ENCODE measurements around the gene AKR1B1.

AKR1B1 gene

DNA sequence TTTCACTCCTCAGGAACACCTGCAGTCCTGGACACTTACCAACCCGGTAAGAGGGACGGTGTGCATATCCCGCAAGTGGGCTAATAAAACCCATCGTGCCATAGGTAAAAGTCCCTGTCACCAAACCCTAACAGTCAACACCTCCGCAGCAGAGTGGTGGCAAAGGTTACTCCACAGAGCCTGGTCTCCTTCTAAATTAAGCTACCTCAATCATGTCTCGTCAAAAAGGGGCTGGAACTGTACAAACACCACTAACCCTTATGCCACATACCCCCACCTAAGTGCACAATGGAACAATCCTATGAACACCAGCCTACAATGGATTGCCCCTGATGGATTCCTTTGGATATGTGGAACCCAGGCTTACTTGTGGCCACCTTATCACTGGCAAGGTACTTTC lies 9.6 kb upstream of the AKR1B1 start:
- DNase-seq, result no peak

DNA sequence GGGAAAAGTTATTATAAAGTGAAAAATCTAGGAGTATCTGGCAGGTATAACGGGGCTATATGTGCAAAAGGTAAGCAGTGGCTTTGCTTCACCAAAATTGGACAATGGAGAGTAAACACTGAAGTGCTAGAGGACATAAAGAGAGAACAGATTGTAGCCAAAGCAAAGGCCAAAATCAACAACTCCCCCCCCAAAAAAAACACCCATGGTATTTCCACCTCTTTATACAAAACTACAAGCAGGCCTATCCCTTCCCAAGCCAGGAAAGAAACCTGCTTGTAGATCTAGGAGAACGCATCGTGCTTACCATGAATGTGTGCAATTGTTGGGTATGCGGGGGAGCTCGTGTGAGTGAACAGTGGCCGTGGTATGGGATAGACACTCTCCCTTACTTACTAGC lies 9.2 kb upstream of the AKR1B1 start:
- DNase-seq, result no peak

DNA sequence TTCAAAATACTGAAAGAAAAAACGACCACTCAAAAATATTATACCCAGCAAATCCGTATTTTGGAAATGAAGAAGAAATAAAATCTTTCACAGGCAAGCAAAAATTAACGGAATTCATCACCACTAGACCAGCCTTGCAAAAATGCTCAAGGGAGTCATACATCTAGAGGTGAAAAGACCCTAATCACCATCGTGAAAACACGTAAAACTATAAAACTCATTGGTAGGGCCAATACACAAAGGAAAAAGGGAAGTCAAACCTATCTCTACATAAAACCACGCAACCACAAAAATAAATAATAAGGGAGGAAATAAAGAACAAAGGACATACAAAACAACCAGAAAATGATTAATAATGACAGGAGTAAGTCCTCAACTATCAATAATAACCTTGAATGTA lies 6.6 kb upstream of the AKR1B1 start:
- no peak for DNase-seq

DNA sequence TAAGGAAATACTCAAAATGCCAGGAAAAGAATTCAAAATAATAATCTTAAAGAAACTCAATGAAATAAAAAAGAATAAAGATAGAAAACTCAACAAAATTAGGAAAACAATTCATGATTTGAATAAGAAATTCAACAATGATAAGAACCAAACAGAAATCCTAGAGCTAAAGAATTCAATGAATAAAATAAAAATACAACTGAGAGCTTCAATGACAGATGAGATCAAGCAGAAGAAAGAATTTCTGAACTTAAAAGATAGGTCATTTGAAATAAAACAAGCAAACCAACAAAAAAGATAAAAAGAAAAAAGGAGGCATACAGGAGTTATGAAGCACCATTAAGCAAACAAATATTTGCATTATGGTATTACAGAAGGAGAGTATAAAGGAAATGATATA lies 5.6 kb upstream of the AKR1B1 start:
- no peak for DNase-seq

DNA sequence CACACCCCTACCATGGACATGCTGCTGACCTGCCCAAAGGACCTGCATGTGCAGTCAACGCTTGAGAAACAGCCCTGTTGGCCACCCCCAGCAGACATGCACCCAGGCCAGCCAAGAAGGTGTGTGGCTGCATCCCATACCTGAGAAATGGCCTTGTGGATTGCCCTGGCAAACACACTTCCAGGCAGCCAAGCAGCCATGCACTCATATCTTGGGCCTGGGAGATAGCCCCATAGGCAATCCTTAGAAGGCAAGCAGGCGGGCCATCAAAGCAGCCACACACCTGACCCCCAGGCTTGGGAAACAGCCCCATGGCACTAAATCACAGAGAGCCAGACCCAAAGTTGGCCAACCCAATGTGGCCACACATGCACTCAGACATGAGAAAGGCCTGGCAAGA lies 4.9 kb upstream of the AKR1B1 start:
- DNase-seq, result no peak

DNA sequence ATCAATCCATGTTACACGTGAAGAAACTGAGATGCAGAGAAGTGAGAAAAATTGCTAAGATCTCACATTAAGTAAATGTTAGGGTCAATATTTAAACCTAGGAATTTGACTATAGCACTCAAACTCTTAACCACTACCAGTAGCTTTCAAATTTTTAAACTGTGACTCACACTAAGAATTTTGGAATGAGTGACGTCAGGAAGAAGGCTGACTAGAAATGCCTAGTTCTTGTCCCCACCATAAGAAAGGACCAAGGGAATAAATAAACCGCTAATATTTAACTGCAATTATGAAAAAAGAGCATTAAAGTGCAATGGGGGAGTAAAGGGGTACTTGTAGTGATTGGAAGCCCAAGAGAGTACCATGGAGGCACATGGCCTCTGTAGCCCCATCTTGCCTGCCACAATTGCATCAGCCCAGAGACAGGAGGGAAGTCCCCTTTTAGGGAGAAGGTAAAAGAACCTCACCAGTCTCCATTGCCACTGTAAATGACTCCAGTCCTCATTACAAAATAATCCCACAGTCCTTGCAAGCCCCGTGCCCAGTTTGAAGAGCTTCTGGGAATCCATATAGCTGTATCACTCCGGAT lies 3.5 kb upstream of the AKR1B1 start:
- DNase-seq, result no peak

DNA sequence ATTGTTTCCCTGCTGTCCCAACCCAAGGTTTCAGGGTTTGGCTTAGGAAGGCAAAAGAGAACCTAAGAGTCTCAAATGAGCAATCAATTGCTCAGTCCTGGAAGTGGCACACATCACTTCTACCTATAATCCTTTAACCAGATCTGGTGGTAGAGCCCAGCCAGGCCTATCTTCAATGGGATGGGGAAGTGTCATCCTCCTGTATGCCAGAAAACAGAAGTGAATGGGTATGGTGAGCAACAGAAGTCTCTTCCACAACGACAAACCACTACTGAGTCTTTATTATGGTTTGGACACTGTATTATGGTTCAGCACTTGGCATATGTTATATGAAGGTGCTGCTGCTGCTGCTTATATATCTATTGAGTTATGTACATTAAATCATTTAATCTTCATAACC lies 3.0 kb upstream of the AKR1B1 start:
- DNase-seq, result no peak

DNA sequence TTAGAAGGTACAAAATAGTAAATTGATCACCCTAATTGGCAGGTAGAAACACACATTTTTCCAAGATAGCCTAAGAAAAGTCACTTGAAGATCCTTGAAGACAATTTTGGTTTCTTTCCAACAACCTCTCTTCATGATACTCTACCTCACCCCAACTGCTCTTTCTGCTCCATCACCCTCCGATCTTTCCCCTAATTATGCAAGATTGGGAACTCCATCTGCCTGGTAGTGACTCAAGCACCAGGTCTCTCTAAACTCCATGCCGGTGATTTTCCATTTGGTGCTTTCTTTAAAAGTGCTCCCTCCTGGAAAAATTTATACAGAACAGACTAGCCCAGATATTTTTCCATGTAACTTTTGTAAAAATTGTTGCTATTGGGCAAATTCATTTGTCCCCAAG lies 1.1 kb upstream of the AKR1B1 start:
- DNase-seq, result no peak

DNA sequence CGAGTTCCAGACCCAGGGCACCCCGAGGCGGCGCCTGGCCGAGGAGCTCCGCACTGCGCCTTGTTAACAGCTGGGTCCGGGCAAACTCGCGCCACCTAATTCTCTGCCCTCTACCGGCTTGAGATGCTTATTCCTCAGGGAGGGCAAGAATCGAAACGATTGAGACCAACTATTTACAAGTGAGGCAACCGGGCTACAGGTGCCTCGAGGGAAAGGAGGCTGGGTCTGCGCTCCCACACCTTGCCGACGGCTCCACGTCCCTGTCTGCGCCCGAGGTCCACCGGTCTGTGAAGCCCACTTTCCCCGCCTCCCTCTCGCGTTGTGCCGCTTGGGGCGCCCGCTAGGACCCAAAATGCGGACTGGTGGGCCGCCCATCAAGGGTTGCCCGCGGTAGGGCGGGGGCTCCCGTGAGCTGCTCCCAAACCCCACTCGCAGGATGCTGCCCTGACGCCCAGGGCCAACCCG lies 527 bp downstream of the AKR1B1 start:
- no peak for DNase-seq

DNA sequence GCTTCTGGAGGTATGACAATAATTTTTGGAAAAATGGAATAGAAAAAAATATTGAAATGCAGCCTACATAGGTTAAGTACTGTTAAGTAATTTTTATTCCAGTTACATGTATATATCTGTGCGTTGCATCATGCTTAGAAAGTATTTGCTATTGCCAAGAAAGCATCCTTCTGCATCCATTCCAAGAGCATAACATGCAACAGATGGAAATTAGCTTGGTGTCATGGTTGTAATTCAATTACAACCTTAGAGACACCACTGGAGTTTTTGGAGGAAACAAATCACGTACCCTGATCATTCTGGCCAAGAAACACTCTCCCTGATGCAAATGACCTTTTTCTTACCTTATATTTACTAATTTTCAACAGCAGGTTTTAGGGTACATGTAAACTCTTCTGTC lies 1.7 kb downstream of the AKR1B1 start:
- DNase-seq, result no peak

DNA sequence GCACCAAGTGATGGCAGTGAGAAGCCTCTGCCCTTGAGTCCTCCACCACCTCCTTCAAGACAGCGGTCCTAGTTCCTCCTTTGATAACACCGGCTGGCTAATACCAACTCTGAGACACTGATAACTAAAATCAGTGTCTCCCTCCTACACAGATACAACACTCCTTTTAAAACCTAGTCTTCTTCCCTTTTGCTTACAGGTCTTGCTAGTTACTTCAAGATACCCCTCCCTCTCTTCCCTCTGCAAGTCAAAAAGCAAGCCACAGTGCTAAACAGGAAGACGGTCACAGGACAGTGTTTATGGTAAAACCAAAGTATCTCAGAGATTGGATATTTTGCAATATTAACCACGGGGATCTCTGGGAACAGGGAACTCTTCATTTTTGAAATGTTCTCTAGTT lies 4.6 kb downstream of the AKR1B1 start:
- DNase-seq, result no peak

DNA sequence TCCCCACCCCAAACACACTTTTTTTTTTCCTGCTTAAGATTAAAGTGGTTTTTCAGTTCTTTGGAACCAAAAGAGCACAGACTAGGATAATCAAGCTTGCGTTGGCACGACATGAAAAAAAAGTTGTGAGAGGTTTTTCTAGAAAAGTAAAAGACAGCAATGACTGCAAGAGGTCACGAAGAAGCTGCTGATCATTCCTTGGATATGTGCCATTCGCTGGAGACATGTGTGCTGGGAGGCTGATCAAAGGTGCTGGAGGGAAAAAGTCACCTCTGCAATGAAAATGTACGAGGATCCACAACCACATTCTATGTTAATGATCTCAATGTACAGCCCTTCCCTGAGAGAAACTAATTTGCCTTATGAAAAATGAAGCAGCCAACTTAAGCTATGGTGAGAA lies 5.4 kb downstream of the AKR1B1 start:
- DNase-seq, result no peak

DNA sequence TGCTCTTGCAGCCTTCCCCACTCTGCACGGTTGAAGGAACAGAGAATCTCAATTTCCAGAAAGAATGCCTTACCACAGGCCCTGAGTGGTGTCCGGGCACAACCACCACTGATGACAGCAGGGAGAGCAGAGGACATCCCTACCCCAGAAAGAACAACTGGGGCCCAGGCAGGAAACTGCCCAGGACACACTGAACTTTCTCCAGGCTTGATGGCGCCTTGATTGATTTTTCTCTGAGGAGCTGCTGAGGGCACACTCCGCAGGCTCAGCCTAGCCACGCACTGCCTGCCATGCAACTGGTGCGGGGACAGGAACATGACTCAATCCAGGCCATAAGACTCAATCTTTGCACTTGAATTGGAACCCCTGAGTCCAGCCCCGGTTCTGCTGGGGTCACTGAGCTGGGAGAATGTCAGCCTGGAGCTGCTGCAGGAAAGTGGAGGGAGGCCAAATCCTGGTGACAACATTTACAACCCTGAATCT lies 5.9 kb downstream of the AKR1B1 start:
- no peak for DNase-seq

DNA sequence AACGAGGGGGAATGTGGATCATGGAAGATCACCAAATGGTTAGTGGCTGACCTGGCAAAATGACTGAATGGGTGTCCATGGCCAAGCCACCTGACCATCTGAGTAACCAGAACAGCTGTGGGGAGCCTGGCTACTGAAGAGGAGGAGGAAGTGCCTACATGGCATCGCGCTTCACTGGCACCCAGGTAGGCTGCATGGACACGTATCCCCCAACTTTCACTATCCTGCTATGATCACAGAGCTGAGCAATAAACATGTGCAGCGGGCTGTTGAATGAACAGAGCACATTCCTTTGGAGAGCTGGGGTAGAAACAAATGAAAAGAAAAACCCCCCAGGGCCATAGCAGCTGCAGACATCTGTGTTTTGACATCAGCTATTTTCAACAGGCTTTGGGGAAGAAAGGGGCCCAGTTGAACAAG lies 6.5 kb downstream of the AKR1B1 start:
- DNase-seq, result no peak

DNA sequence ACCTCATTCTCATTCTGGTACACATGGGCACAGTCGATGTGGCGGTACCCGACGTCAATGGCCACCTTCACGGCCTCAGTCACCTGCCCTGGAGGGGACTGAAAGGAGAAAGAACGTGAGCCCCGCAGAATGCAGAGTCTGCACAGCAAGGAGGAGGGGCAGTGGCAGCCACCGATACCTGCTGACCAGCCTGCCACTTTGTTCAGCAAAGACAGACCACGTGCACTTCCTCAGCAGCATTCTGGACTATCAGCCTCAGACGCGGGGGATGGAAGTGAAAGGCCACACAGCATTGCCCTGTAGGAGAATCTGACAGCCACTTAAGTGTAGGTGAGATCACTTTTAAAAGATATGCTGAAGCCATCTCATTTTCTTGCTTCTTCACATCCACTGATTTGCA lies 7.2 kb downstream of the AKR1B1 start:
- no peak for DNase-seq

DNA sequence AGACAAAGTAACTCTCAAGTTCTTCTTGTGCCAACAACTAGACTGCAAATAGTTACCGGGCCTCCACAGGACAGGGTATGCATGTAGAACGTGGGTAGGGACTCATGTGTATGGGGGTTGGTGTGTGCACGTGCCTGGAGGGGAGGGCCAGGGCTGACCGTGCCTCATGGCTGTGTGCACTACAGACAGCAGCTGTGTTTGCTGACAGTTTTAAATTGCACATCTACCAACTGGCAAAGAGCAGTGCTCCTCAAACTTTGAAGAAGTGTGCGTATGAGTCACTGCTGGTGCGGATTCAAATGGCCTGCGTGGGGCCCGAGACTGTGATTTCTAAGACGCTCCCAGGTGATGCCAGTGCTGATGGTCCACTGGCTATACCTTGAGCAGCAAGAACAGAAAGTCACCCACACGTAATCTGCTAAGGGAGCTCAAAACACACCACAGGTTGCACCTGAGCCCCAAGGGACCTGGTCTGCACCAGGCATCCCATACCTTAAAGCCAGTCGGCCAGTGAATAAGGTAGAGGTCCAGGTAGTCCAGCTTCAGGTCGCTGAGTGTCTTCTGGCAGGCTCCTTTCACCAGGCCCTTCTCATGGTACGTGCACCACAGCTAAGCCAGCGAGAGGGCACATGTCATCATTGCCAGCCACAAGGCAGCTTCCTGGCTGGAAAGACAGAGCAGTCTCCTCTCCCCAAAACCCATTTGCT lies 8.5 kb downstream of the AKR1B1 start:
- no peak for DNase-seq

DNA sequence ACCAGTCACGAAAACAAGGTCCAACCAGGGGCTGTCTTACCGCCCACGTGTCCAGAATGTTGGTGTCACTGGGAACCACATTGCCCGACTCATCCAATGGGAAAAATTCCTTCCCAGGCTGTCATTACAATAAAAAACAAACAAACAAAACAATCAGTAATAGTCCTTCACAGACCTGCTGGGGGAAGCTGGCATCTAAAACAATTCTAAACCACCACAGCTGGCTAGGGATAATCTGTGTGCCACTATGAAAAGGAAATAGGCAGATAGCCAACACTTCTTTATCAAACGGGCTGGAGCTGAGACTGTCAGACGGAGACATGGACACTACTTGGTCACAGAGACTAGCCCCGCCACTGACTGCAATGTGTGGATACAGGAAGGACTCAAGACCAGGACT lies 9.2 kb downstream of the AKR1B1 start:
- DNase-seq, result no peak

DNA sequence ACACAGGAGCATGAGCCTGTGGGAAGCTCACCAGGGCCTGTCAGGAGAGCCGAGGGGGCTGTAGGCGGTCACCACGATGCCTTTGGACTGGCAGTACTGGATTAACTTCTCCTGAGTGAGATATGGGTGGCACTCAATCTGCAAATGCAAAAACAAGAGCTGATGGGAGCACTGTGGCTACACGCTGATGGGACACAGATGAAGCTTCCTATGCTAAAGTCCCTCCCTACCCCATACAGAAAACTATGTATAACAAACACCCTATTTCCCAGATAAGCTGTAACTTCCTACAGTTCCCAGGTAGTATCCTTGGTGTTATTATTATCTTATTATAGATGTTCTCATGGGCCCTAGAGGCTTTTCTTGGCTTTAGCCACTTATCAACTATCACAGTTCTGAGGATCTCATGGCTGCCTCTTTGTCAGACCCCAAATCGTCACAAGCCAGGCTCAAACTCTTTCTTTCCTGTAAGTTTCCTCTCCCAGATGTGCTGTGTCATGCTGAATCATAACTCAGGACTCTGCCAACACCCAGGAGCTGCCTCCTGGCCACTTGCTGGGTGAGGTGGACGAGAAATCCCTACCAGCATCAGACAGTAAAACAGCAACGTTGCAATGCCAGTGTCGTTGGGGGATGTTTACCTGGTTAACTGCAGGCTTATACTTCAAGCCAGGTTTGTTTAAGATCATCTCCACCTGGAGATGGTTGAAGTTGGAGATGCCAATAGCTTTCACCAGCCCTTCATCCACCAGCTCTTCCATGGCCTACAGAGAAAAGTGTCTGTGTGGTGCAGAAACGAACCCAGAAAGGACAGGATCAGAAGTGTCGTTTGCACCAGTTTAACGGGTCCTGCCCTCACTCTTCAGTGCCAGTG lies 10.3 kb downstream of the AKR1B1 start:
- DNase-seq, result no peak

DNA sequence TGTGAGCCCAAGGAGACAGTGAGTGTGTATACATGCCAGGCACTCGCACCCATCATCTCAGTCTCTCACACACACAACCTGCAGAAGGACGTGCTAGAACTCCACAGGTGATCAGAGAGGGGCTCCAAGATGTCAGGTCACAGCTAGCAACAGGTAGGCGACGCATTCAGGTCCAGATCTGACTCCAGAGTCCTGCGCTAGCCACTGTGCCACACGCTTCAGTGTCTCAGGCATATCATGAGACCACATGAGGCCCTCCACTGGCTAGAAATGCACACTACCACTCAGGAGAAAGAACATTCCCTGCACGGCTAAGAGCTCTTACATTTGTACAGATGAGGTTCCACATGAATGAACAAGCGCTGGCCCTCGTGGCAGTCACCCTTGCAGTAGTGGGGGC lies 11.5 kb downstream of the AKR1B1 start:
- no peak for DNase-seq

DNA sequence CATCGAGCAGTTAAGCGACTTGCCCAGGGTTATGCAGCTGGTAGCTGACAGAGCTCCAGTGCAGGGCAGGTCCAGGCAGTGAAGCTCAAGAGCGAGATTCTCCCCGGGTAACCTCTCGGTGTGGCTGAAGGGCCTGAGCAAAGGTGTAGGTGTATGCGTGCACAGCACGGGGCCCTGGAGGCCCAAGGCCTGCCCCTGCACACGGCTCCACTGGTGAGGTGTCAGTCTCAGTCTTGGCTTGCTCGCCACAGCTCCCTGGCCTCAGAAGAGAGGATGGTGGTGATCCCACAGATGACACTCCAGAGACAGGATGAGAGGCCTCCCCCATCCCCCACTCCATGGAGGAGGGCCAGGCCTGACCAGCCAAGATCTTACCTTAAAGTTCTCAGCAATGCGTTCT lies 12.0 kb downstream of the AKR1B1 start:
- no peak for DNase-seq

DNA sequence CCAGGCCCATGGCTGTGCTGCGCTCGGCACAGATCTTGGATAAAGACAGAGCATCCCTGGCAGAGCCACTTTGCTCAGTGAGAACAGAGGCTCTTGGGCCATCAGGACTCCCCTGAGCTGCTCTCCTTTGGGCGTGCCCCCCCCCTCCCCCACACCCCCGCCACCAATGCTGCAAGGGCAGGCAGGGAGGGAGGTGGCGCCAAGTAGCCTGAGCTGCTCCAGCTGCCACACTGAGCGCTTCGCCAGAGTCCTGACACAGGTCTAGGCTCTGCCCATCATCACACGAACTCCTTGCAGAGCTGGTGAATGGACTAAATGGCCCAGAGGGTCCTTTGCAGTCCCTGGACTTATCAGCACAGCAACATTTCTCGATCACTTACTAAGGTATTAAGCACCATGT lies 12.5 kb downstream of the AKR1B1 start:
- no peak for DNase-seq

DNA sequence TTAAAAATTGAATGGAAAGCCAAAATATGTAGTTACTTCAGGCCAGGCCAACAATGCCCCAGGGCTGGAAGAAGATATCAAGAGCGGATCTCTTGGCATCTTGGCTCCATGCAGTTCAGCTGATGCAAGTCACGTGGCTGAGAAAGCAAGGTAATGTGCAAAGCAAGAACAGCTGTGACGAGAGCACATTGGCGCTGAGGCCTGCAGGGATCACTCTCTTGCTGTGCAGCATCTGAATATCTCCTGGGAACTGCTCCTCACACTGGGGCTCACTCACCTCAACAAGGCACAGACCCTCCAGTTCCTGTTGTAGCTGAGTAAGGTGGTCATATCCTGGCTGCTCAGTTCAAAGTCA lies 14.0 kb downstream of the AKR1B1 start:
- DNase-seq, result no peak

DNA sequence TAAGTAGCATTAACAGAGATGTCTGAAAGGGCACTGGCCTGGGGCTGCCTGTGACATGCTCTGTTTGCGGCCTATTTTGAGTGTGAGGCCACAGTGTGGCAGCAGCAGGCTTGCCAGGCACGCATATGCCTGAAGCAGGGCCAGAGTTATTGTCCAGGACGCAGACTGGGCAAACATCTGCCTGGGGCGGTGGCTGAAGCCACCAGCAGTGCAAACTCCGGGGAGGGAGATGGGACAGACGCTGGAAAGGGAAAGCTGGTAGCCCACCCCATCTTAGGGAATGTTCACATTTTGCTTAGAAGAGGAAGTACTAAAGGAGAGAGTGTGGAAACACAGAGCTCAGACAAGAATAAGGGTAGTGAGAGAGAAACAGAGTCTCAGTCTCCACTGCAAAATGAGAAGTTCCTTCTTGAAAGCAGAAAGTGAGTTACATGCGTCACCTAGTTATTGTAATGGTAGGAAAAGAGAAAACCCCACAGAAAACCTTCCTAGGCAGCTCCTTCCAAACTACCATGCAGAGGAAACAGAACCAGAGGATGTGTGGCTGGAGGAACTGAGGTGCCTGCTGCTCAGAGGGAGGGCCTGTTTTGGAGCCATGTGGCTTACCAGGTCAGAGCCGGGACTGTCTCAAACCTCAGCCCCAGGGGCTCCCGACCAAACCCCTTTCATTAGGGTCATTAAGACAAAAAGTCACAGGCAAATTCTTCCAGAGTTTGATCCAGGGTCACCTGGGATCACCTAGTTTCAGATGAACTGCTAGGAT lies 14.5 kb downstream of the AKR1B1 start:
- no peak for DNase-seq

All from cortex of kidney (tissue), 1 donor.